Measurements from ENCODE around the gene TTC39B. TPM values are rescaled to one million over a fixed set of nuclear protein-coding genes. Genes with fewer than 3 reads are reported as not detected.

The TTC39B gene
- total and polyA plus RNA-seq, 2 donors (not counting 3 experiments of a cell fraction or from before 2014, with no cell fraction given): 1.0 to 5.4 TPM

- intact Hi-C loops (cut with micrococcal nuclease): no loop called here
- no TSS peak for BruUV-seq (replicated peaks)
These were observed 37.2 kb upstream of the TTC39B start for GRCh38 chr9:15344191-15344590.

More at GRCh38 chr9:15344191-15344590, 37.2 kb upstream of the TTC39B start:
- H3K9ac ChIP-seq (replicated peaks; ENCODE audit: extremely low read depth, insufficient read depth, low read length): no peak overlapping the region
- TF ChIP-seq MYC (IDR thresholded peaks at IDR 0.05; ENCODE audit: low read depth, low read length) (no peak), POLR2A (IDR thresholded peaks at IDR 0.05; ENCODE audit: low read depth, low read length) (no peak), POLR2AphosphoS5 (IDR thresholded peaks at IDR 0.05; ENCODE audit: insufficient read depth, low read depth, low read length) (no peak), CTCF (IDR thresholded peaks at IDR 0.05; ENCODE audit: extremely low read depth in 1 of 2, insufficient read depth in 1 of 2, low read depth in 1 of 2, low read length in 2 of 2) (no peak), EZH2 (IDR thresholded peaks at IDR 0.05; ENCODE audit: borderline replicate concordance, low read depth, low read length, severe bottlenecking) (no peak), MAX (IDR thresholded peaks at IDR 0.05; ENCODE audit: insufficient read depth, insufficient read length) (no peak), GATA2 (IDR thresholded peaks at IDR 0.05; ENCODE audit: insufficient read depth, insufficient read length, low read depth, low read length) (no peak), JUN (IDR thresholded peaks at IDR 0.05; ENCODE audit: borderline replicate concordance, insufficient read depth, insufficient read length, low read depth) (no peak), FOS (IDR thresholded peaks at IDR 0.05; ENCODE audit: borderline replicate concordance, insufficient read depth, low read length) (no peak)
- H3K27me3 ChIP-seq (ENCODE audit: control insufficient read depth in 2 of 2, insufficient read depth in 2 of 2, low read length in 2 of 2): no peaks in the 10 kb centered on the region
- dilution Hi-C loops (cut with MboI; ENCODE audit: extremely low pct_ligation_motif_present, low sequenced_read_pairs): no loop called here
- no peak overlapping the region for H3K27ac ChIP-seq (ENCODE audit: insufficient read depth, low read depth, low read length)
- no peaks in the 10 kb centered on the region for H3K79me2 ChIP-seq (ENCODE audit: control insufficient read depth, insufficient read depth, low read length)
- POLR2A ChIA-PET: no interaction called here
- H4K20me1 ChIP-seq (replicated peaks; ENCODE audit: control insufficient read depth, extremely low read depth, insufficient read depth, low read length): no peaks in the 10 kb centered on the region
- no peaks in the 10 kb centered on the region for H3K36me3 ChIP-seq (ENCODE audit: control insufficient read depth in 2 of 2, extremely low read depth in 1 of 2, insufficient read depth in 2 of 2, low read length in 2 of 2)
- no peak for DNase-seq (ENCODE audit: low read depth, low spot score)
- no peak for FAIRE-seq
- CTCF ChIA-PET: interaction anchor here (1.7 kb wide), 1 partner anchor 66 kb away, joined by 4 read pairs; no protein-coding TSS in a partner anchor
- no peak overlapping the region for H3K4me2 ChIP-seq (ENCODE audit: insufficient read depth, low read length)
- no peaks in the 10 kb centered on the region for H3K9me3 ChIP-seq (replicated peaks; ENCODE audit: control insufficient read depth, insufficient read depth, low read length)
- H3K4me1 ChIP-seq (ENCODE audit: control insufficient read depth, extremely low read depth, insufficient read depth, low read length): no peaks in the 10 kb centered on the region
- H3K9me1 ChIP-seq (replicated peaks; ENCODE audit: control insufficient read depth, extremely low read depth, insufficient read depth, low read length): no peaks in the 10 kb centered on the region
- no peak overlapping the region for H2AFZ ChIP-seq (ENCODE audit: low read depth, low read length)
- H3K4me3 ChIP-seq (replicated peaks in 1 of 3; ENCODE audit: insufficient read depth in 1 of 3, low read depth in 1 of 3, low read length in 3 of 3): no peak overlapping the region

Measured in endothelial cell of umbilical vein (primary cell).